Lung (tissue), 12 donors: Measurements from ENCODE around the gene ARCN1. TPM values are rescaled to one million over a fixed set of nuclear protein-coding genes. Genes with fewer than 3 reads are reported as not detected.

Source experiments
- ATAC-seq: fragments of 200-7000 bp; cut with Tn5 transposase; one replicate; pipeline ENCODE4 v1.9.1; 2020; ENCODE audit warnings: moderate number of reproducible peaks; ENCODE audit not compliant: insufficient read depth, low FRiP score
- DNase-seq, 3 donors: peaks; one replicate each; pipeline ENCODE4 v3.0.0-alpha.2; 2013 to 2017
- H3K27ac ChIP-seq, 2 donors: one replicate each; pipeline ENCODE4 v1.5.1; 2013; ENCODE audit warnings: mild to moderate bottlenecking in 2 of 2, moderate library complexity in 2 of 2, control low read depth in 1 of 2, inconsistent platforms in 1 of 2, low read depth in 1 of 2, low read length in 1 of 2
- H3K27me3 ChIP-seq, 3 donors: one replicate each; pipeline ENCODE4 v1.5.1; 2013; ENCODE audit warnings: low read length in 2 of 3; ENCODE audit not compliant: control insufficient read depth in 3 of 3, insufficient read depth in 3 of 3
- H3K36me3 ChIP-seq, 4 donors: one replicate each; pipeline ENCODE4 v1.5.1; 2013; ENCODE audit warnings: low read length in 4 of 4, mild to moderate bottlenecking in 1 of 4, moderate library complexity in 1 of 4; ENCODE audit not compliant: control insufficient read depth in 4 of 4, insufficient read depth in 4 of 4
- H3K4me1 ChIP-seq, 5 donors: one replicate each; pipeline ENCODE4 v1.5.1; 2013; ENCODE audit warnings: low read length in 5 of 5, mild to moderate bottlenecking in 2 of 5, moderate library complexity in 1 of 5; ENCODE audit not compliant: control insufficient read depth in 5 of 5, insufficient read depth in 5 of 5
- H3K4me3 ChIP-seq: one replicate; pipeline ENCODE4 v1.5.1; 2013; ENCODE audit warnings: mild to moderate bottlenecking, control low read depth, moderate library complexity
- H3K9ac ChIP-seq, 2 donors: one replicate each; pipeline ENCODE4 v1.5.1; 2013; ENCODE audit warnings: low read length in 2 of 2, control low read depth in 1 of 2; ENCODE audit not compliant: insufficient read depth in 1 of 2
- H3K9me3 ChIP-seq, 4 donors: one replicate each; pipeline ENCODE4 v1.5.1; 2013; ENCODE audit warnings: low read length in 3 of 4, mild to moderate bottlenecking in 1 of 4, moderate library complexity in 1 of 4; ENCODE audit not compliant: control insufficient read depth in 4 of 4, insufficient read depth in 3 of 4
- WGBS, 2 donors: extraction: QIAGEN DNeasy Blood & Tissue Kit; methylation state at CpG; one replicate each; pipeline ENCODE4 v1.1.7; 2013; 5-methylcytosine and 5-hydroxymethylcytosine counted together
- polyA plus RNA-seq, 2 donors: library from polyadenylated mRNA; stranded (reverse); fragments of 200-250 nt; gene quantifications; one replicate each; pipeline ENCODE4 v1.2.1, GENCODE V29; 2013
- total RNA-seq, 2 donors: library from RNA; depleted of rRNA in 1 of 2; stranded (reverse); fragments of >200 nt in 1 of 2; gene quantifications; one replicate each; pipeline ENCODE4 v1.2.1, GENCODE V29; 2014 to 2021
- TF ChIP-seq, protein P1 (sequence below): IDR thresholded peaks from 2 replicates; pipeline ENCODE4 v1.5.1; 2012; ENCODE audit warnings: mild to moderate bottlenecking; ENCODE audit errors: control extremely low read depth, extremely low read depth
- donor health status: control.
- donor health status: control.
- donor health status: Bipolar disorder and iron deficiency.
- donor health status: healthy.
- donor health status: DM: yes; HTN: yes; CAD: no.

Gene ARCN1
- total and polyA plus RNA-seq, 4 donors: 72.4 to 123 (median 106) TPM

GRCh38 chr11:118612378-118612777, 40.2 kb downstream of the ARCN1 start:
- no peaks in the 10 kb centered on the region for H3K9me3 ChIP-seq
- H3K9ac ChIP-seq: no peak overlapping the region
- WGBS, 2 donors: 29 to 45% methylated on average over 7 of the region's 7 CpGs
- peaks cover 8 to 16% (median 12%) of the 10 kb centered on the region in 4 donors for H3K36me3 ChIP-seq
- H3K27me3 ChIP-seq: peaks cover 0 to 4% (median 0%) of the 10 kb centered on the region in 3 donors
- peak overlapping the region; percentile 47 to 92 for H3K27ac ChIP-seq
- peaks cover 0 to 41% (median 25%) of the 10 kb centered on the region in 5 donors for H3K4me1 ChIP-seq
- DNase-seq (peak; percentile 36 to 66 (median 43)), ATAC-seq (no peak)
- no peak overlapping the region for H3K4me3 ChIP-seq
- TF ChIP-seq, protein P1, sequence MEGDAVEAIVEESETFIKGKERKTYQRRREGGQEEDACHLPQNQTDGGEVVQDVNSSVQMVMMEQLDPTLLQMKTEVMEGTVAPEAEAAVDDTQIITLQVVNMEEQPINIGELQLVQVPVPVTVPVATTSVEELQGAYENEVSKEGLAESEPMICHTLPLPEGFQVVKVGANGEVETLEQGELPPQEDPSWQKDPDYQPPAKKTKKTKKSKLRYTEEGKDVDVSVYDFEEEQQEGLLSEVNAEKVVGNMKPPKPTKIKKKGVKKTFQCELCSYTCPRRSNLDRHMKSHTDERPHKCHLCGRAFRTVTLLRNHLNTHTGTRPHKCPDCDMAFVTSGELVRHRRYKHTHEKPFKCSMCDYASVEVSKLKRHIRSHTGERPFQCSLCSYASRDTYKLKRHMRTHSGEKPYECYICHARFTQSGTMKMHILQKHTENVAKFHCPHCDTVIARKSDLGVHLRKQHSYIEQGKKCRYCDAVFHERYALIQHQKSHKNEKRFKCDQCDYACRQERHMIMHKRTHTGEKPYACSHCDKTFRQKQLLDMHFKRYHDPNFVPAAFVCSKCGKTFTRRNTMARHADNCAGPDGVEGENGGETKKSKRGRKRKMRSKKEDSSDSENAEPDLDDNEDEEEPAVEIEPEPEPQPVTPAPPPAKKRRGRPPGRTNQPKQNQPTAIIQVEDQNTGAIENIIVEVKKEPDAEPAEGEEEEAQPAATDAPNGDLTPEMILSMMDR: no peak

GRCh38 chr11:118614511-118614910, 42.3 kb downstream of the ARCN1 start:
- DNase-seq (no peak), ATAC-seq (no peak)
- Histone ChIP-seq H3K9ac (no peak overlapping the region), H3K27ac (peak overlapping the region in 1 of 2 donors; percentile 71), H3K4me1 (peaks cover 0 to 48% (median 37%) of the 10 kb centered on the region in 5 donors), H3K9me3 (no peaks in the 10 kb centered on the region), H3K27me3 (peaks cover 0 to 4% (median 0%) of the 10 kb centered on the region in 3 donors), H3K36me3 (peaks cover 8 to 19% (median 12%) of the 10 kb centered on the region in 4 donors), H3K4me3 (no peak overlapping the region)
- TF ChIP-seq, protein P1: no peak
- WGBS, 2 donors: 85 to 89% methylated on average over 7 of the region's 7 CpGs

DNA sequence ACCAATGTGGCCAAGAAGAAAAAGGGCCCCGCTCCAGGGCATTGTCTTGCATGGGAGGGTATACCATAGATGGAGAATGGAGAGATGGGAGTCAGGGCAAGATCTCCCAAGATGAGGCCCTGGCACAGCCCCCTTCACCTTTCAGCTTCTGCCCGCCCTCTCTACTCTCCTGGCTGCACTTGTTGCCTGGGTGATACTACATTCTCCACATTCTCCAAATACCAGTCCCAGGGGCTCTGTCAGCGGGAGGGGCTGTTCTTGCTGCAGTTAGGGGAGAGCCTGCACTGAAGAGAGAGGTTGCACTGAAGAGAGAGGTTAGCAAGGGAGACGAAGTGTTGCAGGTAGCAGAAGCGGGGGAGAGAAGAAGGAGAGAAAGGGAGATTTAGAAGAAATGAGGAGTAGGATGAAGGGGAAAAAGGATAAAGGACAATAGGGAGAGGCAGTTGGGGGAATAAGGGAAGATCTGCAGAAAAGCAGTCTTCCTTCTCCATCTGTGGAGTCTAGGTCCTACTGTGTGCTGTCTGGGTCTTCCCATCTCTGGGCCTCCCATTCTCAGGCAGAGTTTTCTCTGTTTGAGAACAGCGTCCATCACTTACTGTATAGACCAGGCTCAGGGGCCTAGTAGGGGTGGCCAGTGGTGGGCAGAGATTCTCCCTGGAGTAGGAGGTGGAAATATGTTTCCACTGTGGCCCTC, 43.2 kb downstream of the ARCN1 start:
- H3K27ac ChIP-seq: peak overlapping the region in 1 of 2 donors; percentile 54
- H3K9ac ChIP-seq: no peak overlapping the region

More for the DNA sequence above, 43.2 kb downstream of the ARCN1 start:
- TF ChIP-seq, protein P1: no peak
- Histone ChIP-seq H3K36me3 (peaks cover 8 to 19% (median 14%) of the 10 kb centered on the region in 4 donors), H3K27me3 (no peaks in the 10 kb centered on the region), H3K4me3 (no peak overlapping the region), H3K9me3 (no peaks in the 10 kb centered on the region), H3K4me1 (peaks cover under 1 to 47% (median 41%) of the 10 kb centered on the region in 5 donors)
- no peak for ATAC-seq
- WGBS, 2 donors: 76 to 86% methylated on average over 6 of the region's 6 CpGs
- DNase-seq: peak; percentile 59 to 65 (median 63)
